Fibroblast of pulmonary artery (primary cell): ENCODE data around the gene GRIP2.

Source experiments
- DNase-seq: peaks from one replicate; pipeline ENCODE4 v3.0.0-alpha.2; 2010; ENCODE audit warnings: low read depth
- H3K4me3 ChIP-seq: replicated peaks from 2 replicates; pipeline ENCODE4 v1.5.1; 2011; ENCODE audit warnings: low read depth, mild to moderate bottlenecking, control low read depth, low read length, moderate library complexity
- TF ChIP-seq, protein P1 (sequence below): IDR thresholded peaks from 2 replicates; pipeline ENCODE4 v1.5.1; 2011; ENCODE audit warnings: mild to moderate bottlenecking, control low read depth, low read length, inconsistent platforms; ENCODE audit errors: missing control alignments

GRIP2 gene

GRCh38 chr3:14536055-14536815 is 3.9 kb downstream of the GRIP2 start:
- DNase-seq: no peak
- no peak overlapping the region for H3K4me3 ChIP-seq
- TF ChIP-seq, protein P1, sequence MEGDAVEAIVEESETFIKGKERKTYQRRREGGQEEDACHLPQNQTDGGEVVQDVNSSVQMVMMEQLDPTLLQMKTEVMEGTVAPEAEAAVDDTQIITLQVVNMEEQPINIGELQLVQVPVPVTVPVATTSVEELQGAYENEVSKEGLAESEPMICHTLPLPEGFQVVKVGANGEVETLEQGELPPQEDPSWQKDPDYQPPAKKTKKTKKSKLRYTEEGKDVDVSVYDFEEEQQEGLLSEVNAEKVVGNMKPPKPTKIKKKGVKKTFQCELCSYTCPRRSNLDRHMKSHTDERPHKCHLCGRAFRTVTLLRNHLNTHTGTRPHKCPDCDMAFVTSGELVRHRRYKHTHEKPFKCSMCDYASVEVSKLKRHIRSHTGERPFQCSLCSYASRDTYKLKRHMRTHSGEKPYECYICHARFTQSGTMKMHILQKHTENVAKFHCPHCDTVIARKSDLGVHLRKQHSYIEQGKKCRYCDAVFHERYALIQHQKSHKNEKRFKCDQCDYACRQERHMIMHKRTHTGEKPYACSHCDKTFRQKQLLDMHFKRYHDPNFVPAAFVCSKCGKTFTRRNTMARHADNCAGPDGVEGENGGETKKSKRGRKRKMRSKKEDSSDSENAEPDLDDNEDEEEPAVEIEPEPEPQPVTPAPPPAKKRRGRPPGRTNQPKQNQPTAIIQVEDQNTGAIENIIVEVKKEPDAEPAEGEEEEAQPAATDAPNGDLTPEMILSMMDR: no peak

DNA sequence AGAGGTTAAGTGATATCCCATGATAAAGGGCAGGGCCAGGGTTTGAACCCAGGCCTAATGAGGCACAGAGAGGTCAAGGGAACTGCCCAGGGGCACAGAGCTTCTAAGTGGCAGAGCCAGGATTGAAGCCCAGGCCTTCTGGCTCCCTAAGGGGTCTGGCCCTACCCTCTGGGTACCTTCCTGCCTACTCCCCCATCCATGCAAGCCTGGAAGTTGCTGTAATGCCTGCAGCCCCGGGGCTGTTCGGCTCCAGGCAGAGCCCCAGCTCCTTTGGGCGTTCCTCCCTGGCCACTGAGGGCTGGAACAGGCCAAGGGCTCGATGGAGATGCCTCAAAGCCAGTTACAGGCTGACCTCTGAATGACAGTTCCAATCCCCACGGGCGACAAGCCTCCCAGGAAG is 4.5 kb downstream of the GRIP2 start:
- no peak overlapping the region for H3K4me3 ChIP-seq
- DNase-seq: no peak
- TF ChIP-seq, protein P1: no peak

DNA sequence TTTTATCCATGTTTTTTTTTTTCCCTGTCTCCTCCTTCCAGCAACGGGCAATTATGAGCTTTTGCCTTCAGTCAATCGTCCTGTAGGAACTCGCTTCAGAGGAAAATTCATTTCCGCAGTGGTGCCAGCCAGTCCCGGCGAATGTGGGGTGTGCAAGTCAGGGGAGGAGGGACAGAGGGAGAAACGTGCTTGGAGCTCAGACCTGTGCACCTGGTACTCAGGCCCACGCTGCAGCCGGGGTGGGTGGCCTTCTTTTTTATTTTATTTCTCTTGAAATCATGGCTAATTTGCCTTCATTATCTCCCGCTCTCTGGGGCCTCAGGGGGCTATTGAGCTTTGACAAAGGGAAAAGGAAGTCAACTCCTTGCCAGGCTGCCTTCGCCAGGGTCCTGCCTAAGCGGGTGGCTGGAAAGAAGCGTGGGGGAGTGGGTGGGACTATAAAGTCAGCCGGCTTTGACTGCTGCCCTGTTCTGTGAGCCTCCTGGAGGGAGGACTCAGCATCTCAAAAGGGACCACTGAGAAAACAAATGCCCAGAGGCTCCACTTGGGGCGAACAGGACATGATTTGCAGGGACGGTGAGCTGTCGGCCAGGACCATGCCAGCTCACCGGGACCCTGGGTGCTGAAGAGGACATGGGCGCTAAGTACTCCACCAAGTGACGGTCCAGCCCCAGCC is 5.5 kb downstream of the GRIP2 start:
- H3K4me3 ChIP-seq: no peak overlapping the region
- TF ChIP-seq, protein P1: no peak
- DNase-seq: no peak

DNA sequence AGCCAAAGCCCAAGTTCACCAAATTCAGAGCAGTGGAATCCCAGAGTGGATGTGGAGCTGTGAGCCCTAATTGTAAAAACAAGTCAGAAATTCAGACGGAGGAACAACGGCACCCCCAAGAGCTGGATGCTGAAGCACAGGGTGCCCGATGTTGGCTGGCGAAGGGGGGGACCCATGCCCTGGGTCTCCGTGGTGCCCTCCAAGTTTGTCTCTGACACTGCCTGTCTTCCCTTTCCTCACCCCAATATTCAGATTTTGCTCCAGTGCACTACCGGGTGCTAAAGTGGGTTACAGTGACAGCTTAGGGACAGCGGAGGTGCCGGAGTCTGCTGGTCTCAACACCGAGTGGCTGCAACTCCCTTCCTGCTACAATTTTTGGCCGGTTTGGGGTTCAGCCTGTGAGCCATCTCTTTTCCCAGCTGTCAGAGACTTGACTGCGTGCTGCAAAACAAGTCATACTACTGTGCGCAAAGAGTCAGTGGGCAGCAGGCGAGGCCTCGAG is 6.6 kb downstream of the GRIP2 start:
- H3K4me3 ChIP-seq: no peak overlapping the region
- TF ChIP-seq, protein P1: no peak
- no peak for DNase-seq

DNA sequence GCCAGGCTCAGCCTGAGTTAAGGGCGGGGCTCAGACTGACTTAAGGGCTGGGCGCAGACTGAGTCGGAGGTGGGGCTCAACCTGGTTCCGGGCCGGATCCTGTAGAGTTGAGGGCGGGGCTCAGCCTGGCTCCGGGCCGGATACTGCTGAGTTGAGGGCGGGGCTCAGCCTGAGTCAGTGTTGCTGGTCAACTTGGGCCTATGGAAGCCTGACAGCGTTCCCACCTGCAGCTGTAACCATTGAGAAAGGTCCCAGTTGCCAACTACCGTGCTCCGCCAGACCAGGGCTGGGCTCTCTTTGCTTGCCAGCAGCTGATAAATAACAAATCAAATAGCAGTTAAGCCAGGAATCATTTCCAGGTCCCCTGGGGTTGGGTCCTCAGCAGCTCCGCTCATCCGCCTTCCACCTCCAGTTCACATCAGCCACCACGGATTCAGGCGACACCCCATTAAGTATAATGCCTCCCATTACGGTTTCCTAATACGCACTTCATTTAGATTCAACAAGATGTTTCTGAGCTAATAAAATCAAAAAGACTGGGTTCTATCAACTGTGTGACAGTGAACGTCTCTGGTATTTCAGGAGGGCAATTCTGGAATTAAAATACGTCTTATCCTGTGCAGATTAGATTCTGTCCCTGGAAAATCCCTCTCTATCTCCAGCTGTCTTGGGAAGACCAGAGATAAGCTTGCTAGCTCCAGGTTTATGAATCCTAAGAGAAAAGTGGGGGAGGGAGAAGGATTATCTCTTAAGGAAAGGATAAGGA is 7.3 kb downstream of the GRIP2 start:
- TF ChIP-seq, protein P1: no peak
- no peak overlapping the region for H3K4me3 ChIP-seq
- no peak for DNase-seq

- TF ChIP-seq, protein P1: no peak
- DNase-seq: no peak
- no peak overlapping the region for H3K4me3 ChIP-seq
Observed at GRCh38 chr3:14531856-14532395, 8.2 kb downstream of the GRIP2 start.
